Endothelial cell of umbilical vein (primary cell): ENCODE results near the gene CGB2. TPM values are rescaled to one million over a fixed set of nuclear protein-coding genes. Genes with fewer than 3 reads are reported as not detected.
A peak's percentile ranks its signal among the peaks of the same experiment; 100 is the strongest.

Source experiments
- BruUV-seq: library from RNA; stranded (reverse); fragments of 400-500 nt; replicated peaks from 2 replicates; lab custom pipeline; 2021; lab: Mats Ljungman, UMichigan
- CTCF ChIA-PET: fragments of 300-600, 350-600 bp; sonication (Branson Sonifier 250); formaldehyde crosslinking; loops from one replicate; lab custom pipeline; 2021; ENCODE audit warnings: antibody characterized with exemption, inconsistent platforms; lab: Charles Lee
- POLR2A ChIA-PET: fragments of 300-600, 350-600 bp; sonication (Branson Sonifier 250); formaldehyde crosslinking; loops from one replicate; lab custom pipeline; 2021; ENCODE audit warnings: antibody characterized with exemption, inconsistent platforms; lab: Charles Lee
- DNase-seq: peaks from one replicate; pipeline ENCODE4 v3.0.0-alpha.2; 2011; ENCODE audit warnings: low read depth, low spot score
- FAIRE-seq: peaks from 2 replicates; lab custom pipeline; 2011; peaks lifted over from hg19 to GRCh38; lab: Jason Lieb, UNC
- H2AFZ ChIP-seq: 2 replicates; pipeline ENCODE4 v1.6.0; 2012; ENCODE audit warnings: low read depth, low read length, control low read depth, inconsistent platforms
- H3K27ac ChIP-seq: 2 replicates; pipeline ENCODE4 v1.5.1; 2011; ENCODE audit warnings: low read depth, mild to moderate bottlenecking, control low read depth, low read length, moderate library complexity; ENCODE audit not compliant: insufficient read depth
- H3K27me3 ChIP-seq, 2 experiments: 2 replicates each; pipeline versions ENCODE4 v1.6.0 to v1.6.1; 2011; ENCODE audit warnings: low read length in 2 of 2, mixed read lengths in 1 of 2; ENCODE audit not compliant: control insufficient read depth in 2 of 2, insufficient read depth in 2 of 2
- H3K36me3 ChIP-seq, 2 experiments: 2 replicates in 1 of 2; 3 replicates in 1 of 2; pipeline ENCODE4 v1.5.1; 2011; ENCODE audit warnings: low read length in 2 of 2, mild to moderate bottlenecking in 1 of 2, moderate library complexity in 1 of 2; ENCODE audit not compliant: control insufficient read depth in 2 of 2, insufficient read depth in 2 of 2; ENCODE audit errors: extremely low read depth in 1 of 2
- H3K4me1 ChIP-seq: 3 replicates; pipeline ENCODE4 v1.5.1; 2011; ENCODE audit warnings: mild to moderate bottlenecking, low read length; ENCODE audit not compliant: control insufficient read depth, insufficient read depth; ENCODE audit errors: extremely low read depth
- H3K4me2 ChIP-seq: 2 replicates; pipeline ENCODE4 v1.6.1; 2011; ENCODE audit warnings: low read length, control low read depth, mixed read lengths; ENCODE audit not compliant: insufficient read depth
- H3K4me3 ChIP-seq, 3 experiments: fragments of 200-600 bp in 1 of 3; sonication (generic), shearing (Covaris generic) in 1 of 3; replicated peaks in 1 of 3; 2 replicates each; pipeline ENCODE4 v1.5.1; 2011 to 2016; ENCODE audit warnings: control low read depth in 3 of 3, low read length in 3 of 3, mild to moderate bottlenecking in 2 of 3, inconsistent platforms in 1 of 3, low read depth in 1 of 3, moderate library complexity in 1 of 3; ENCODE audit not compliant: insufficient read depth in 1 of 3
- H3K79me2 ChIP-seq: 2 replicates; pipeline ENCODE4 v1.6.0; 2012; ENCODE audit warnings: low read length, inconsistent platforms; ENCODE audit not compliant: control insufficient read depth, insufficient read depth
- H3K9ac ChIP-seq: replicated peaks from 2 replicates; pipeline ENCODE3; 2011; ENCODE audit warnings: low read length, control low read depth; ENCODE audit not compliant: insufficient read depth; ENCODE audit errors: extremely low read depth
- H3K9me1 ChIP-seq: replicated peaks from 3 replicates; pipeline ENCODE4 v1.6.0; 2011; ENCODE audit warnings: mild to moderate bottlenecking, low read length; ENCODE audit not compliant: control insufficient read depth, insufficient read depth; ENCODE audit errors: extremely low read depth
- H3K9me3 ChIP-seq: replicated peaks from 2 replicates; pipeline ENCODE4 v1.5.1; 2012; ENCODE audit warnings: low read length, inconsistent platforms; ENCODE audit not compliant: control insufficient read depth, insufficient read depth
- H4K20me1 ChIP-seq: replicated peaks from 2 replicates; pipeline ENCODE3; 2011; ENCODE audit warnings: mild to moderate bottlenecking, low read length; ENCODE audit not compliant: control insufficient read depth, insufficient read depth; ENCODE audit errors: extremely low read depth
- EZH2 ChIP-seq: IDR thresholded peaks from 2 replicates; pipeline ENCODE4 v1.6.1; 2012; ENCODE audit warnings: borderline replicate concordance, low read depth, mild to moderate bottlenecking, moderate library complexity, low read length, inconsistent platforms; ENCODE audit not compliant: severe bottlenecking
- FOS ChIP-seq: IDR thresholded peaks from 2 replicates; pipeline ENCODE4 v1.6.1; 2011; ENCODE audit warnings: mild to moderate bottlenecking, low read length, moderate library complexity, borderline replicate concordance; ENCODE audit not compliant: insufficient read depth
- GATA2 ChIP-seq: IDR thresholded peaks from 2 replicates; pipeline ENCODE4 v1.7.0; 2011; ENCODE audit warnings: low read depth, mild to moderate bottlenecking, moderate library complexity, mixed read lengths, low read length; ENCODE audit not compliant: insufficient read length, insufficient read depth
- JUN ChIP-seq: IDR thresholded peaks from 2 replicates; pipeline ENCODE4 v1.6.1; 2011; ENCODE audit warnings: borderline replicate concordance, low read depth; ENCODE audit not compliant: insufficient read length, insufficient read depth
- MYC ChIP-seq: IDR thresholded peaks from one replicate; pipeline ENCODE4 v1.6.1; 2011; ENCODE audit warnings: mild to moderate bottlenecking, low read depth, low read length
- POLR2A ChIP-seq: IDR thresholded peaks from 2 replicates; pipeline ENCODE4 v1.6.1; 2012; ENCODE audit warnings: low read depth, mild to moderate bottlenecking, control low read depth, low read length
- POLR2AphosphoS5 ChIP-seq: IDR thresholded peaks from 2 replicates; pipeline ENCODE4 v1.6.1; 2012; ENCODE audit warnings: low read depth, mild to moderate bottlenecking, control low read depth, low read length, moderate library complexity; ENCODE audit not compliant: insufficient read depth
- dilution Hi-C: fragments of 300-500 bp; cut with MboI; formaldehyde crosslinking; loops from one replicate; pipeline ENCODE4 v1.15.0; 2019; ENCODE audit warnings: low sequenced_read_pairs; ENCODE audit not compliant: extremely low pct_ligation_motif_present
- intact Hi-C: fragments of 100-400 bp; cut with micrococcal nuclease; formaldehyde crosslinking; loops from one replicate; pipeline ENCODE4 v1.10.0; 2022
- polyA plus RNA-seq, 4 experiments: library from polyadenylated mRNA; depleted of rRNA in 3 of 4; stranded (reverse) in 3 of 4; unstranded in 1 of 4; fragments of >200 nt; gene quantifications; 2 replicates each; pipeline versions ENCODE4 v1.2.1 to v1.2.3, GENCODE V29; 2011 to 2012; ENCODE audit warnings: missing spikeins in 1 of 4
- total RNA-seq: library from RNA; stranded (reverse); gene quantifications from 2 replicates; pipeline ENCODE4 v1.2.3, GENCODE V29; 2021
- TF ChIP-seq, protein P1 (sequence below): IDR thresholded peaks from 2 replicates; pipeline ENCODE4 v1.6.1; 2011; ENCODE audit not compliant: insufficient read depth, insufficient read length
- TF ChIP-seq, protein P2 (sequence below), 2 donors: IDR thresholded peaks; 1 replicate in 1 of 2; 2 replicates in 1 of 2; pipeline ENCODE4 v1.5.1; 2011; ENCODE audit warnings: low read length in 2 of 2, mild to moderate bottlenecking in 2 of 2, moderate library complexity in 2 of 2, control low read depth in 1 of 2, inconsistent platforms in 1 of 2, low read depth in 1 of 2; ENCODE audit not compliant: insufficient read depth in 1 of 2; ENCODE audit errors: extremely low read depth in 1 of 2

The CGB2 gene
- total and polyA plus RNA-seq, 2 donors (not counting 3 experiments of a cell fraction or from before 2014, with no cell fraction given) = not detected

DNA sequence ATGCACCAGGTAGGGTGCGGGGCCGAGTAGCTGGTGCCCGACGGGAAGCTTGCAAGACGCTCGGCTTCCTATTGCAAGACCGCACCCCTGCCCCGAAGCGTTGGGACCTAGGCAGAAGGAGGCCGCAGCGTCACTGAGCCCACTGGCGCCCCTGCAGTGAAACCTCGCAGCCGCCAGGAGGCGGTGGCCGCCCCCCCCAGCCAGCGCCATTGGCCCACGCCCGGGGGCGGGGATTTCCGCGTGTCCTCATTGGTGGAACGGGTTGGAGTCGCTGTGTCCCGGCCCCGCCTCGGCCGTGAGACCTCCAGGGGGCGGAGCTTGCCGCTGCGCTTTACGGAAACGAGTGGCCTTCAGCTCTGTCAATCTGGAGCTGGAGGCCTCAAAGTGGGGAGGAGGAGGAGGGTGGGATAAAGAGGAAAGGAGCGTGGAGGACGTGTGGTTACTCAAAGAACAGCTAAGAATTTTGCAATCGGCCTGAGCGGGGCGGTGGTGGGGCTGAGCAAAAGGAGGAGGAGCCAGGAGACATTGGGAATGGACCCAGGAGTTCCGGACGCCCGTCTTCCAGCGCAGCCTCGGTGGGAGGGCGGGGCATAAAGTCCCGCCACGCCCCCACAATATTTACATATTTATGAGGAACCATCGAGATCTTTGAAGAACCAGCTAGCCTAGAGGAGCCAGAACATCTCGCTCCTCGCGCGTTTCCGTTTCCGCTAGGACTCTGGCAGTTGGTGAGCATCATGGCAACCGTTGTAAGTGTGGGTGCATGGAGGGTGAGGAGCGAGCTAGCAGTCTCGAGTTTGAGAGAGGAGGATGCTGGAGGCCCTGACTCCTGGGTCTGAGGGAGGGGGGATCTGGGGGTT, 38.3 kb upstream of the CGB2 start, which contains the start of the genes GYS1 and RUVBL2:
GYS1 (minus strand) TSS at position 135 of the 860 bp plus-strand sequence. CDS start 197 bp downstream, outside the sequence.
RUVBL2 (plus strand) TSS at position 713 of the 860 bp plus-strand sequence; CDS start at position 738, 25 bp downstream.
- intact Hi-C loops = loop anchor here (1.0 to 10.0 kb wide), 6 partner anchors 15 to 359 kb away; partner anchors contain the start of genes DBP, HRC, SNRNP70 and TRPM4

More for the DNA sequence above, 38.3 kb upstream of the CGB2 start, which contains the start of the genes GYS1 and RUVBL2:
- Histone ChIP-seq H3K9me1 (no peaks in the 10 kb centered on the region), H4K20me1 (no peaks in the 10 kb centered on the region), H3K27ac (peak within 1 kb of the TSS; percentile 61), H3K36me3 (peaks cover 0 to 3% of the 10 kb centered on the region in 2 experiments), H3K4me2 (peak within 1 kb of the TSS; percentile 91), H3K4me3 (peak within 1 kb of the TSS; percentile 83 to 92 (median 86)), H3K27me3 (no peaks in the 10 kb centered on the region), H3K79me2 (peaks cover 58% of the 10 kb centered on the region), H2AFZ (peak within 1 kb of the TSS; percentile 77), H3K9me3 (no peaks in the 10 kb centered on the region), H3K9ac (peak within 1 kb of the TSS; percentile 89), H3K4me1 (peaks cover 14% of the 10 kb centered on the region)
- TF ChIP-seq GATA2 (no peak), POLR2A (peak; percentile 88), MYC (peak; percentile 72), EZH2 (no peak), POLR2AphosphoS5 (peak; percentile 77), JUN (no peak), FOS (no peak)
- TF ChIP-seq, protein P1, sequence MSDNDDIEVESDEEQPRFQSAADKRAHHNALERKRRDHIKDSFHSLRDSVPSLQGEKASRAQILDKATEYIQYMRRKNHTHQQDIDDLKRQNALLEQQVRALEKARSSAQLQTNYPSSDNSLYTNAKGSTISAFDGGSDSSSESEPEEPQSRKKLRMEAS = no peak
- TF ChIP-seq, protein P2, sequence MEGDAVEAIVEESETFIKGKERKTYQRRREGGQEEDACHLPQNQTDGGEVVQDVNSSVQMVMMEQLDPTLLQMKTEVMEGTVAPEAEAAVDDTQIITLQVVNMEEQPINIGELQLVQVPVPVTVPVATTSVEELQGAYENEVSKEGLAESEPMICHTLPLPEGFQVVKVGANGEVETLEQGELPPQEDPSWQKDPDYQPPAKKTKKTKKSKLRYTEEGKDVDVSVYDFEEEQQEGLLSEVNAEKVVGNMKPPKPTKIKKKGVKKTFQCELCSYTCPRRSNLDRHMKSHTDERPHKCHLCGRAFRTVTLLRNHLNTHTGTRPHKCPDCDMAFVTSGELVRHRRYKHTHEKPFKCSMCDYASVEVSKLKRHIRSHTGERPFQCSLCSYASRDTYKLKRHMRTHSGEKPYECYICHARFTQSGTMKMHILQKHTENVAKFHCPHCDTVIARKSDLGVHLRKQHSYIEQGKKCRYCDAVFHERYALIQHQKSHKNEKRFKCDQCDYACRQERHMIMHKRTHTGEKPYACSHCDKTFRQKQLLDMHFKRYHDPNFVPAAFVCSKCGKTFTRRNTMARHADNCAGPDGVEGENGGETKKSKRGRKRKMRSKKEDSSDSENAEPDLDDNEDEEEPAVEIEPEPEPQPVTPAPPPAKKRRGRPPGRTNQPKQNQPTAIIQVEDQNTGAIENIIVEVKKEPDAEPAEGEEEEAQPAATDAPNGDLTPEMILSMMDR (IDR thresholded peaks at IDR 0.05; ENCODE audit: extremely low read depth in 1 of 2, insufficient read depth in 1 of 2, low read depth in 1 of 2, low read length in 2 of 2) = peak; percentile 98 to 100
- DNase-seq (peak; percentile 100), FAIRE-seq (peak; percentile 99)
- dilution Hi-C loops = no loop called here
- ChIA-PET POLR2A (interaction anchor here (0.6 to 1.5 kb wide), 6 partner anchors 10 to 374 kb away, joined by 3 to 6 read pairs (median 3); partner anchors contain the start of genes FTL, PPP1R15A, RPL18 and SPHK2), CTCF (interaction anchor here (0.6 to 3.3 kb wide), 33 partner anchors 10 to 1125 kb away, joined by 3 to 41 read pairs (median 4); partner anchors contain the start of genes LIN7B and PPP1R15A)
- BruUV-seq = TSS peak; percentile 66
